Measurements from ENCODE around the gene TBC1D24. TPM values are rescaled to one million over a fixed set of nuclear protein-coding genes. Genes with fewer than 3 reads are reported as not detected.

The TBC1D24 gene
- total and polyA plus RNA-seq, 2 experiments from 2014 or later = 5.4 to 21.0 TPM

DNA sequence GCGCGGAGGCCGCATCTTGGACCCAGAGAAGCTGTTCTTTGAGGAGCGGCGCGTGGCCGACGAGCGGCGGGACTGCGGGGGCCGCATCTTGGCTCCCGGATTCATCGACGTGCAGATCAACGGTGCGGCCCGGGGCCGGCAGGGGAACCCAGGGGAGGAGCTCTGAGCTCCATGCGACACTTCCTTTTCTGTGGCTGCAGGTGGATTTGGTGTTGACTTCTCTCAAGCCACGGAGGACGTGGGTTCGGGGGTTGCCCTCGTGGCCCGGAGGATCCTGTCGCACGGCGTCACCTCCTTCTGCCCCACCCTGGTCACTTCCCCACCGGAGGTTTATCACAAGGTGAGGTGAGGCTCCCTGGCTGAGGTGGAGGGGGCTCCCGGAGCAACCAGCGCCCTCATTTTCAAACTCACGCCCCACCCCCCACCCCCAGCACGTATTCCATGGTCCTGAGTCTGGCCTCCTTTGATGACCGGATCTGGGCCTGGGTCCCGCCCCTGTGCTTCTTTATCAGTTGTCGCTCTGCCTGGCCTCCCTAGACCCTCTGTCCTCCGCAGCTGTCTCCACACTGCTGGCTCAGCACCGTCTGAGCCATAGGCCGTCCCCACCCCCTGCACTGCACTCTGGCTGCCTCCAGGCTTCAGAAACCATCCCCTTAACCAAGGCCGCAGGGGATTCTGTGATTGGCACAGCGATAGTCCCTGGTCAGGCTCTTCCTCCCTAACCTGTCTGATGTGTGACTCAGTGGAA, 46.0 kb downstream of the TBC1D24 start:
- H4K20me1 ChIP-seq (replicated peaks; ENCODE audit: insufficient read depth) = peaks cover 20% of the 10 kb centered on the region
- H3K36me3 ChIP-seq (ENCODE audit: insufficient read depth) = no peaks in the 10 kb centered on the region; the same call in 1 of the 2 replicates
- H3K27me3 Mint-ChIP-seq (ENCODE audit: insufficient read depth, low read depth, poor library complexity) = peaks cover 18% of the 10 kb centered on the region
- ATAC-seq (peak; percentile 59), DNase-seq (ENCODE audit: low spot score) (peak; percentile 60)
- peaks cover 33% of the 10 kb centered on the region for H3K36me3 Mint-ChIP-seq (ENCODE audit: low read depth)
- H3K4me2 ChIP-seq = peak overlapping the region; percentile 84
- H3K4me1 Mint-ChIP-seq = peaks cover 31% of the 10 kb centered on the region
- H3K4me3 ChIP-seq = peak overlapping the region; percentile 71
- no peak for TF ChIP-seq POLR2AphosphoS5 (IDR thresholded peaks at IDR 0.05; ENCODE audit: low read depth)
- TF ChIP-seq ZNF331 (CRISPR knock-in tag; IDR thresholded peaks at IDR 0.05; ENCODE audit: low read depth) = no peak
- TF ChIP-seq, protein P1, sequence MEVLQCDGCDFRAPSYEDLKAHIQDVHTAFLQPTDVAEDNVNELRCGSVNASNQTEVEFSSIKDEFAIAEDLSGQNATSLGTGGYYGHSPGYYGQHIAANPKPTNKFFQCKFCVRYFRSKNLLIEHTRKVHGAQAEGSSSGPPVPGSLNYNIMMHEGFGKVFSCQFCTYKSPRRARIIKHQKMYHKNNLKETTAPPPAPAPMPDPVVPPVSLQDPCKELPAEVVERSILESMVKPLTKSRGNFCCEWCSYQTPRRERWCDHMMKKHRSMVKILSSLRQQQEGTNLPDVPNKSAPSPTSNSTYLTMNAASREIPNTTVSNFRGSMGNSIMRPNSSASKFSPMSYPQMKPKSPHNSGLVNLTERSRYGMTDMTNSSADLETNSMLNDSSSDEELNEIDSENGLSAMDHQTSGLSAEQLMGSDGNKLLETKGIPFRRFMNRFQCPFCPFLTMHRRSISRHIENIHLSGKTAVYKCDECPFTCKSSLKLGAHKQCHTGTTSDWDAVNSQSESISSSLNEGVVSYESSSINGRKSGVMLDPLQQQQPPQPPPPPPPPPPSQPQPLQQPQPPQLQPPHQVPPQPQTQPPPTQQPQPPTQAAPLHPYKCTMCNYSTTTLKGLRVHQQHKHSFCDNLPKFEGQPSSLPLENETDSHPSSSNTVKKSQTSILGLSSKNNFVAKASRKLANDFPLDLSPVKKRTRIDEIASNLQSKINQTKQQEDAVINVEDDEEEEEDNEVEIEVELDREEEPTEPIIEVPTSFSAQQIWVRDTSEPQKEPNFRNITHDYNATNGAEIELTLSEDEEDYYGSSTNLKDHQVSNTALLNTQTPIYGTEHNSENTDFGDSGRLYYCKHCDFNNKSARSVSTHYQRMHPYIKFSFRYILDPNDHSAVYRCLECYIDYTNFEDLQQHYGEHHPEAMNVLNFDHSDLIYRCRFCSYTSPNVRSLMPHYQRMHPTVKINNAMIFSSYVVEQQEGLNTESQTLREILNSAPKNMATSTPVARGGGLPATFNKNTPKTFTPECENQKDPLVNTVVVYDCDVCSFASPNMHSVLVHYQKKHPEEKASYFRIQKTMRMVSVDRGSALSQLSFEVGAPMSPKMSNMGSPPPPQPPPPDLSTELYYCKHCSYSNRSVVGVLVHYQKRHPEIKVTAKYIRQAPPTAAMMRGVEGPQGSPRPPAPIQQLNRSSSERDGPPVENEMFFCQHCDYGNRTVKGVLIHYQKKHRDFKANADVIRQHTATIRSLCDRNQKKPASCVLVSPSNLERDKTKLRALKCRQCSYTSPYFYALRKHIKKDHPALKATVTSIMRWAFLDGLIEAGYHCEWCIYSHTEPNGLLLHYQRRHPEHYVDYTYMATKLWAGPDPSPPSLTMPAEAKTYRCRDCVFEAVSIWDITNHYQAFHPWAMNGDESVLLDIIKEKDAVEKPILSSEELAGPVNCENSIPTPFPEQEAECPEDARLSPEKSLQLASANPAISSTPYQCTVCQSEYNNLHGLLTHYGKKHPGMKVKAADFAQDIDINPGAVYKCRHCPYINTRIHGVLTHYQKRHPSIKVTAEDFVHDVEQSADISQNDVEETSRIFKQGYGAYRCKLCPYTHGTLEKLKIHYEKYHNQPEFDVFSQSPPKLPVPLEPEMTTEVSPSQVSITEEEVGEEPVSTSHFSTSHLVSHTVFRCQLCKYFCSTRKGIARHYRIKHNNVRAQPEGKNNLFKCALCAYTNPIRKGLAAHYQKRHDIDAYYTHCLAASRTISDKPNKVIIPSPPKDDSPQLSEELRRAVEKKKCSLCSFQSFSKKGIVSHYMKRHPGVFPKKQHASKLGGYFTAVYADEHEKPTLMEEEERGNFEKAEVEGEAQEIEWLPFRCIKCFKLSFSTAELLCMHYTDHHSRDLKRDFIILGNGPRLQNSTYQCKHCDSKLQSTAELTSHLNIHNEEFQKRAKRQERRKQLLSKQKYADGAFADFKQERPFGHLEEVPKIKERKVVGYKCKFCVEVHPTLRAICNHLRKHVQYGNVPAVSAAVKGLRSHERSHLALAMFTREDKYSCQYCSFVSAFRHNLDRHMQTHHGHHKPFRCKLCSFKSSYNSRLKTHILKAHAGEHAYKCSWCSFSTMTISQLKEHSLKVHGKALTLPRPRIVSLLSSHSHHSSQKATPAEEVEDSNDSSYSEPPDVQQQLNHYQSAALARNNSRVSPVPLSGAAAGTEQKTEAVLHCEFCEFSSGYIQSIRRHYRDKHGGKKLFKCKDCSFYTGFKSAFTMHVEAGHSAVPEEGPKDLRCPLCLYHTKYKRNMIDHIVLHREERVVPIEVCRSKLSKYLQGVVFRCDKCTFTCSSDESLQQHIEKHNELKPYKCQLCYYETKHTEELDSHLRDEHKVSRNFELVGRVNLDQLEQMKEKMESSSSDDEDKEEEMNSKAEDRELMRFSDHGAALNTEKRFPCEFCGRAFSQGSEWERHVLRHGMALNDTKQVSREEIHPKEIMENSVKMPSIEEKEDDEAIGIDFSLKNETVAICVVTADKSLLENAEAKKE (CRISPR knock-in tag; IDR thresholded peaks at IDR 0.05) = no peak
- no peak for TF ChIP-seq NANOG (IDR thresholded peaks at IDR 0.05; ENCODE audit: borderline replicate concordance)
- TF ChIP-seq JUNB (IDR thresholded peaks at IDR 0.05; ENCODE audit: unreplicated experiment) = no peak
- no peak for TF ChIP-seq EZH2 (IDR thresholded peaks at IDR 0.05; ENCODE audit: low read depth, unreplicated experiment)
- no peak for TF ChIP-seq CREB1 (CRISPR knock-in tag; IDR thresholded peaks at IDR 0.05; ENCODE audit: low read depth)
- TF ChIP-seq, protein P2, sequence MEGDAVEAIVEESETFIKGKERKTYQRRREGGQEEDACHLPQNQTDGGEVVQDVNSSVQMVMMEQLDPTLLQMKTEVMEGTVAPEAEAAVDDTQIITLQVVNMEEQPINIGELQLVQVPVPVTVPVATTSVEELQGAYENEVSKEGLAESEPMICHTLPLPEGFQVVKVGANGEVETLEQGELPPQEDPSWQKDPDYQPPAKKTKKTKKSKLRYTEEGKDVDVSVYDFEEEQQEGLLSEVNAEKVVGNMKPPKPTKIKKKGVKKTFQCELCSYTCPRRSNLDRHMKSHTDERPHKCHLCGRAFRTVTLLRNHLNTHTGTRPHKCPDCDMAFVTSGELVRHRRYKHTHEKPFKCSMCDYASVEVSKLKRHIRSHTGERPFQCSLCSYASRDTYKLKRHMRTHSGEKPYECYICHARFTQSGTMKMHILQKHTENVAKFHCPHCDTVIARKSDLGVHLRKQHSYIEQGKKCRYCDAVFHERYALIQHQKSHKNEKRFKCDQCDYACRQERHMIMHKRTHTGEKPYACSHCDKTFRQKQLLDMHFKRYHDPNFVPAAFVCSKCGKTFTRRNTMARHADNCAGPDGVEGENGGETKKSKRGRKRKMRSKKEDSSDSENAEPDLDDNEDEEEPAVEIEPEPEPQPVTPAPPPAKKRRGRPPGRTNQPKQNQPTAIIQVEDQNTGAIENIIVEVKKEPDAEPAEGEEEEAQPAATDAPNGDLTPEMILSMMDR (conservative IDR thresholded peaks at IDR 0.05; ENCODE audit: low read depth in 2 of 2) = no peak
- no peak for TF ChIP-seq STAT1 (IDR thresholded peaks at IDR 0.05; ENCODE audit: unreplicated experiment)
- no peak overlapping the region for H2AFZ ChIP-seq
- peaks cover 45% of the 10 kb centered on the region for H3K79me2 ChIP-seq (replicated peaks; ENCODE audit: insufficient read depth)
- H3K4me1 ChIP-seq (ENCODE audit: insufficient read depth) = 0 out of 2 replicates have a peak, but pooled peaks cover 3% of the 10 kb centered on the region
- no peak overlapping the region for H3K27ac ChIP-seq (ENCODE audit: low read depth)
- H3K27ac Mint-ChIP-seq = peak overlapping the region; percentile 92
- no peaks in the 10 kb centered on the region for H3K9me2 ChIP-seq (ENCODE audit: insufficient read depth)
- peaks cover 19% of the 10 kb centered on the region; the same call in 1 of the 2 replicates for H3F3A ChIP-seq (replicated peaks; ENCODE audit: low read depth)
- peak overlapping the region; percentile 82 for H3K4me3 Mint-ChIP-seq
- H3K27me3 ChIP-seq (ENCODE audit: insufficient read depth) = no peaks in the 10 kb centered on the region
- no peaks in the 10 kb centered on the region; the same call in 2 of the 3 replicates for H3K9me3 Mint-ChIP-seq
